Fibroblast of lung (primary cell): ENCODE measurements around the gene SUV39H2. TPM values are rescaled to one million over a fixed set of nuclear protein-coding genes. Genes with fewer than 3 reads are reported as not detected.

Source experiments
- DNase-seq, 2 donors: peaks; one replicate each; pipeline versions ENCODE4 v3.0.0 to v3.0.0-alpha.2; 2010; ENCODE audit warnings: low read depth in 2 of 2
- H2AFZ ChIP-seq: 2 replicates; pipeline ENCODE4 v1.5.1; 2012; ENCODE audit warnings: low read length, control low read depth, inconsistent platforms
- H3K27ac ChIP-seq: 2 replicates; pipeline ENCODE4 v1.5.1; 2011; ENCODE audit warnings: low read length, control low read depth; ENCODE audit not compliant: insufficient read depth
- H3K27me3 ChIP-seq: 2 replicates; pipeline ENCODE4 v1.5.1; 2011; ENCODE audit warnings: mild to moderate bottlenecking, low read length; ENCODE audit not compliant: control insufficient read depth, insufficient read depth
- H3K36me3 ChIP-seq: 2 replicates; pipeline ENCODE4 v1.5.1; 2011; ENCODE audit warnings: low read length; ENCODE audit not compliant: control insufficient read depth, insufficient read depth
- H3K4me1 ChIP-seq: 2 replicates; pipeline ENCODE4 v1.5.1; 2011; ENCODE audit warnings: low read length; ENCODE audit not compliant: control insufficient read depth, insufficient read depth; ENCODE audit errors: extremely low read depth
- H3K4me2 ChIP-seq: 2 replicates; pipeline ENCODE4 v1.5.1; 2011; ENCODE audit warnings: low read length, control low read depth; ENCODE audit not compliant: insufficient read depth; ENCODE audit errors: extremely low read depth
- H3K4me3 ChIP-seq, 4 experiments: fragments of 200-600 bp in 1 of 4; sonication (generic) in 1 of 4; replicated peaks in 1 of 4; 2 replicates each; pipeline ENCODE4 v1.5.1; 2011 to 2016; ENCODE audit warnings: low read length in 4 of 4, low read depth in 3 of 4, mild to moderate bottlenecking in 3 of 4, control low read depth in 2 of 4, inconsistent platforms in 1 of 4, mixed read lengths in 1 of 4; ENCODE audit not compliant: insufficient read depth in 1 of 4; ENCODE audit errors: control extremely low read depth in 1 of 4
- H3K79me2 ChIP-seq: 2 replicates; pipeline ENCODE4 v1.5.1; 2012; ENCODE audit warnings: mild to moderate bottlenecking, low read length, inconsistent platforms; ENCODE audit not compliant: control insufficient read depth, insufficient read depth
- H3K9ac ChIP-seq: 2 replicates; pipeline ENCODE4 v1.5.1; 2011; ENCODE audit warnings: mild to moderate bottlenecking, low read length, control low read depth; ENCODE audit not compliant: insufficient read depth
- H3K9me3 ChIP-seq: 2 replicates; pipeline ENCODE4 v1.5.1; 2012; ENCODE audit warnings: low read depth, low read length; ENCODE audit not compliant: control insufficient read depth, insufficient read depth
- H4K20me1 ChIP-seq: 2 replicates; pipeline ENCODE4 v1.5.1; 2011; ENCODE audit warnings: low read length; ENCODE audit not compliant: control insufficient read depth, insufficient read depth; ENCODE audit errors: extremely low read depth
- EZH2 ChIP-seq: IDR thresholded peaks from 2 replicates; pipeline ENCODE4 v1.5.1; 2012; ENCODE audit warnings: low read length, control low read depth, mild to moderate bottlenecking; ENCODE audit errors: missing control alignments
- polyA plus RNA-seq, 2 donors: library from polyadenylated mRNA; depleted of rRNA in 1 of 2; stranded (reverse) in 1 of 2; unstranded in 1 of 2; fragments of >200 nt; gene quantifications; 2 replicates each; pipeline ENCODE4 v1.2.1, GENCODE V29; 2011 to 2012; ENCODE audit warnings: missing spikeins in 1 of 2
- total RNA-seq: library from RNA; depleted of rRNA; stranded (reverse); fragments of >200 nt; gene quantifications from 2 replicates; pipeline ENCODE4 v1.2.1, GENCODE V29; 2014
- TF ChIP-seq, protein P1 (sequence below), 2 donors: IDR thresholded peaks in 1 of 2; conservative IDR thresholded peaks in 1 of 2; 1 replicate in 1 of 2; 2 replicates in 1 of 2; pipeline ENCODE4 v1.5.1; 2011 to 2012; ENCODE audit warnings: low read length in 2 of 2, control low read depth in 1 of 2, inconsistent platforms in 1 of 2, low read depth in 1 of 2, mild to moderate bottlenecking in 1 of 2

The SUV39H2 gene
- total and polyA plus RNA-seq, 2 donors (not counting 1 experiment from before 2014, with no cell fraction given) = 8.1 to 9.9 TPM

DNA sequence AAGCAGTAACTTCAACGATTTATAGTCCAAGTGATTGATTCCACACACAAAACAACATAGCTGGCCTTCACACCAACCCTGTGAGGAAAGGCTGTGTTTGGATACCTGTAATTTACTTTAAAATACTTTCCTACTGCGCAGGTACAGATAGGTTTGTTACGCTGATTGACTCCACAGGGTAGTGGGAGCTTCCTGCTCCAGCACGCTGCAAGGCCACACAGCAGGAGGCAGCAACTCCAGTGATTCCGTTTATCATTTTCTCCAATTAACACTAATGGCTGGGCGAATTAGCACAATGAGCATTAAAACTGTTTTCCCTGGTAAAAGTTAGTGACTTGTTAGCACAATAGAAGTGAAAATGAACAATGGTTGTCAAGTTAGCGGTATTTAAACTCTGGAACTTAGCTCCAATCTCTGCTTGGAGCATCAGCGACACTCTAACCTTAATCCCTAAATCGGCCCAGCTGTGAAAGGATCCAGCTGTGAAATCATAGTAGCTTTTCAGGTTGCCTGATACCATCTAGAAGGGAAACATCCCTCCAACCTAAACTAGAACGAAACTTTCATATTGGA is 74.3 kb downstream of the SUV39H2 start:
- Histone ChIP-seq H3K9ac (peak overlapping the region; percentile 80), H3K4me3 (peak overlapping the region; percentile 54 to 82 (median 76)), H3K27me3 (no peaks in the 10 kb centered on the region), H3K36me3 (no peaks in the 10 kb centered on the region), H3K79me2 (peaks cover 34% of the 10 kb centered on the region), H2AFZ (peak overlapping the region; percentile 78), H3K9me3 (no peaks in the 10 kb centered on the region), H3K4me1 (peaks cover 2% of the 10 kb centered on the region), H3K4me2 (peak overlapping the region; percentile 95), H3K27ac (peak overlapping the region; percentile 82), H4K20me1 (no peaks in the 10 kb centered on the region)
- peak; percentile 21 to 27 for DNase-seq
- TF ChIP-seq, protein P1, sequence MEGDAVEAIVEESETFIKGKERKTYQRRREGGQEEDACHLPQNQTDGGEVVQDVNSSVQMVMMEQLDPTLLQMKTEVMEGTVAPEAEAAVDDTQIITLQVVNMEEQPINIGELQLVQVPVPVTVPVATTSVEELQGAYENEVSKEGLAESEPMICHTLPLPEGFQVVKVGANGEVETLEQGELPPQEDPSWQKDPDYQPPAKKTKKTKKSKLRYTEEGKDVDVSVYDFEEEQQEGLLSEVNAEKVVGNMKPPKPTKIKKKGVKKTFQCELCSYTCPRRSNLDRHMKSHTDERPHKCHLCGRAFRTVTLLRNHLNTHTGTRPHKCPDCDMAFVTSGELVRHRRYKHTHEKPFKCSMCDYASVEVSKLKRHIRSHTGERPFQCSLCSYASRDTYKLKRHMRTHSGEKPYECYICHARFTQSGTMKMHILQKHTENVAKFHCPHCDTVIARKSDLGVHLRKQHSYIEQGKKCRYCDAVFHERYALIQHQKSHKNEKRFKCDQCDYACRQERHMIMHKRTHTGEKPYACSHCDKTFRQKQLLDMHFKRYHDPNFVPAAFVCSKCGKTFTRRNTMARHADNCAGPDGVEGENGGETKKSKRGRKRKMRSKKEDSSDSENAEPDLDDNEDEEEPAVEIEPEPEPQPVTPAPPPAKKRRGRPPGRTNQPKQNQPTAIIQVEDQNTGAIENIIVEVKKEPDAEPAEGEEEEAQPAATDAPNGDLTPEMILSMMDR (conservative IDR thresholded peaks at IDR 0.05 in 1 of 2, IDR thresholded peaks at IDR 0.05 in 1 of 2; ENCODE audit: low read depth in 1 of 2, low read length in 2 of 2) = peak in 1 of 2 donors; percentile 25
- TF ChIP-seq EZH2 = no peak

DNA sequence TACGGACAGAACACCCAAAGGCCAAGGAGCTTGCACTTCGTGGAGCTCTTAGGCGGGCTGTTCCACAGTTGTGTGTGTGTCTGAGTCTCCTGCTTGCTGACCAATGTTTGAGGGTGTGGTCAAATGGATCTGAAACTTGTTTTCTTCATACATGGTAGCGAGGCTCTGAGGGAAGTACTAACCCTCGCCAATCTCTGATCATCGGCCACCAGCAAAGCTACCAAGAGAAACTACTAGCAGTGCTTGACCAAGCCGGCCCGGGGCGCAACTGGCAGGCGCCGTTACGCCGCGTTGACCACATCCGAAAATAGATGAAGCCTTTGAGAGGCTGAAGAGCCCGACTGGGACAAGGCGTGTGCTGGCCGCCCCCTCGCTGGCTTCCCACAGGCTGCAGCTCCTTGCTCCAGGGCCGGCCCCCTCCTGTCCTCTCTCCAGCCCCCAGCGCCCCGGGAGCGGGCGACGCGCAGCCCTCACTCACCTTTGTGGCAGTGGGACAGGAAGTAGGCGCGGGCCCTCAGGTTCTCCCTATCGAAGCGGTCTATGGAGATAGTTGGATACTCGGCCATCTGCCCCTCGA is 74.8 kb downstream of the SUV39H2 start:
- H3K36me3 ChIP-seq = no peaks in the 10 kb centered on the region
- no peaks in the 10 kb centered on the region for H3K9me3 ChIP-seq
- peak overlapping the region; percentile 54 to 82 (median 76) for H3K4me3 ChIP-seq
- DNase-seq = peak; percentile 71 to 73
- H2AFZ ChIP-seq = peak overlapping the region; percentile 78
- peak overlapping the region; percentile 82 for H3K27ac ChIP-seq
- H3K4me2 ChIP-seq = peak overlapping the region; percentile 95
- TF ChIP-seq EZH2 = no peak
- TF ChIP-seq, protein P1 (conservative IDR thresholded peaks at IDR 0.05 in 1 of 2, IDR thresholded peaks at IDR 0.05 in 1 of 2; ENCODE audit: low read depth in 1 of 2, low read length in 2 of 2) = peak; percentile 9 to 23
- H3K27me3 ChIP-seq = no peaks in the 10 kb centered on the region
- H3K4me1 ChIP-seq = peaks cover 2% of the 10 kb centered on the region
- H4K20me1 ChIP-seq = no peaks in the 10 kb centered on the region
- peak overlapping the region; percentile 80 for H3K9ac ChIP-seq
- H3K79me2 ChIP-seq = peaks cover 34% of the 10 kb centered on the region

Other genes with a start within 250 kb of the SUV39H2 start
- gene FAM107B, start 104.0 kb upstream of the SUV39H2 start, total RNA-seq = 18.0 and 36.0 TPM in 2 replicates
- 29.0 and 42.0 TPM in 2 replicates for gene FAM107B, start 104.0 kb upstream of the SUV39H2 start, polyA plus RNA-seq
- gene CDNF, start 40.8 kb upstream of the SUV39H2 start, total RNA-seq = 1.2 and 1.5 TPM in 2 replicates
- gene CDNF, start 40.8 kb upstream of the SUV39H2 start, polyA plus RNA-seq = 2.8 and 3.4 TPM in 2 replicates
- gene HSPA14, start 40.6 kb upstream of the SUV39H2 start, total RNA-seq = 7.4 and 8.5 TPM in 2 replicates
- 14.3 and 21.8 TPM in 2 replicates for gene HSPA14, start 40.6 kb upstream of the SUV39H2 start, polyA plus RNA-seq
- gene MSANTD7, start 40.6 kb upstream of the SUV39H2 start, total RNA-seq = 14.4 and 14.9 TPM in 2 replicates
- 7.2 and 8.2 TPM in 2 replicates for gene MSANTD7, start 40.6 kb upstream of the SUV39H2 start, polyA plus RNA-seq
- gene DCLRE1C, start 75.2 kb downstream of the SUV39H2 start, total RNA-seq = 9.5 and 13.4 TPM in 2 replicates
- gene DCLRE1C, start 75.2 kb downstream of the SUV39H2 start, polyA plus RNA-seq = 7.6 and 8.9 TPM in 2 replicates
- gene MEIG1, start 80.5 kb downstream of the SUV39H2 start, total RNA-seq = 0.26 and 0.33 TPM in 2 replicates
- gene MEIG1, start 80.5 kb downstream of the SUV39H2 start, polyA plus RNA-seq = 0.18 TPM in 1 of 2 replicates, not detected in the other
- not detected in 2 replicates for gene OLAH, start 165.1 kb downstream of the SUV39H2 start, total RNA-seq
- gene OLAH, start 165.1 kb downstream of the SUV39H2 start, polyA plus RNA-seq = 0.08 TPM in 1 of 2 replicates, not detected in the other
- gene ACBD7, start 209.9 kb downstream of the SUV39H2 start, total RNA-seq = under 0.01 and 4.1 TPM in 2 replicates
- 0.42 and 1.3 TPM in 2 replicates for gene ACBD7, start 209.9 kb downstream of the SUV39H2 start, polyA plus RNA-seq
- gene RPP38, start 218.5 kb downstream of the SUV39H2 start, total RNA-seq = 14.6 and 15.4 TPM in 2 replicates
- 24.7 and 26.4 TPM in 2 replicates for gene RPP38, start 218.5 kb downstream of the SUV39H2 start, polyA plus RNA-seq